Endothelial cell of umbilical vein (primary cell): ENCODE results near the gene RPP25L. TPM values are rescaled to one million over a fixed set of nuclear protein-coding genes. Genes with fewer than 3 reads are reported as not detected.

Source experiments
- BruUV-seq: library from RNA; stranded (reverse); fragments of 400-500 nt; replicated peaks from 2 replicates; lab custom pipeline; 2021; lab: Mats Ljungman, UMichigan
- CTCF ChIA-PET: fragments of 300-600, 350-600 bp; sonication (Branson Sonifier 250); formaldehyde crosslinking; loops from one replicate; lab custom pipeline; 2021; ENCODE audit warnings: antibody characterized with exemption, inconsistent platforms; lab: Charles Lee
- POLR2A ChIA-PET: fragments of 300-600, 350-600 bp; sonication (Branson Sonifier 250); formaldehyde crosslinking; loops from one replicate; lab custom pipeline; 2021; ENCODE audit warnings: antibody characterized with exemption, inconsistent platforms; lab: Charles Lee
- DNase-seq: peaks from one replicate; pipeline ENCODE4 v3.0.0-alpha.2; 2011; ENCODE audit warnings: low read depth, low spot score
- FAIRE-seq: peaks from 2 replicates; lab custom pipeline; 2011; peaks lifted over from hg19 to GRCh38; lab: Jason Lieb, UNC
- H2AFZ ChIP-seq: 2 replicates; pipeline ENCODE4 v1.6.0; 2012; ENCODE audit warnings: low read depth, low read length, control low read depth, inconsistent platforms
- H3K27ac ChIP-seq: 2 replicates; pipeline ENCODE4 v1.5.1; 2011; ENCODE audit warnings: low read depth, mild to moderate bottlenecking, control low read depth, low read length, moderate library complexity; ENCODE audit not compliant: insufficient read depth
- H3K27me3 ChIP-seq, 2 experiments: 2 replicates each; pipeline versions ENCODE4 v1.6.0 to v1.6.1; 2011; ENCODE audit warnings: low read length in 2 of 2, mixed read lengths in 1 of 2; ENCODE audit not compliant: control insufficient read depth in 2 of 2, insufficient read depth in 2 of 2
- H3K36me3 ChIP-seq, 2 experiments: 2 replicates in 1 of 2; 3 replicates in 1 of 2; pipeline ENCODE4 v1.5.1; 2011; ENCODE audit warnings: low read length in 2 of 2, mild to moderate bottlenecking in 1 of 2, moderate library complexity in 1 of 2; ENCODE audit not compliant: control insufficient read depth in 2 of 2, insufficient read depth in 2 of 2; ENCODE audit errors: extremely low read depth in 1 of 2
- H3K4me1 ChIP-seq: 3 replicates; pipeline ENCODE4 v1.5.1; 2011; ENCODE audit warnings: mild to moderate bottlenecking, low read length; ENCODE audit not compliant: control insufficient read depth, insufficient read depth; ENCODE audit errors: extremely low read depth
- H3K4me2 ChIP-seq: 2 replicates; pipeline ENCODE4 v1.6.1; 2011; ENCODE audit warnings: low read length, control low read depth, mixed read lengths; ENCODE audit not compliant: insufficient read depth
- H3K4me3 ChIP-seq, 3 experiments: fragments of 200-600 bp in 1 of 3; sonication (generic), shearing (Covaris generic) in 1 of 3; replicated peaks in 1 of 3; 2 replicates each; pipeline ENCODE4 v1.5.1; 2011 to 2016; ENCODE audit warnings: control low read depth in 3 of 3, low read length in 3 of 3, mild to moderate bottlenecking in 2 of 3, inconsistent platforms in 1 of 3, low read depth in 1 of 3, moderate library complexity in 1 of 3; ENCODE audit not compliant: insufficient read depth in 1 of 3
- H3K79me2 ChIP-seq: 2 replicates; pipeline ENCODE4 v1.6.0; 2012; ENCODE audit warnings: low read length, inconsistent platforms; ENCODE audit not compliant: control insufficient read depth, insufficient read depth
- H3K9ac ChIP-seq: replicated peaks from 2 replicates; pipeline ENCODE3; 2011; ENCODE audit warnings: low read length, control low read depth; ENCODE audit not compliant: insufficient read depth; ENCODE audit errors: extremely low read depth
- H3K9me1 ChIP-seq: replicated peaks from 3 replicates; pipeline ENCODE4 v1.6.0; 2011; ENCODE audit warnings: mild to moderate bottlenecking, low read length; ENCODE audit not compliant: control insufficient read depth, insufficient read depth; ENCODE audit errors: extremely low read depth
- H3K9me3 ChIP-seq: replicated peaks from 2 replicates; pipeline ENCODE4 v1.5.1; 2012; ENCODE audit warnings: low read length, inconsistent platforms; ENCODE audit not compliant: control insufficient read depth, insufficient read depth
- H4K20me1 ChIP-seq: replicated peaks from 2 replicates; pipeline ENCODE3; 2011; ENCODE audit warnings: mild to moderate bottlenecking, low read length; ENCODE audit not compliant: control insufficient read depth, insufficient read depth; ENCODE audit errors: extremely low read depth
- EZH2 ChIP-seq: IDR thresholded peaks from 2 replicates; pipeline ENCODE4 v1.6.1; 2012; ENCODE audit warnings: borderline replicate concordance, low read depth, mild to moderate bottlenecking, moderate library complexity, low read length, inconsistent platforms; ENCODE audit not compliant: severe bottlenecking
- FOS ChIP-seq: IDR thresholded peaks from 2 replicates; pipeline ENCODE4 v1.6.1; 2011; ENCODE audit warnings: mild to moderate bottlenecking, low read length, moderate library complexity, borderline replicate concordance; ENCODE audit not compliant: insufficient read depth
- GATA2 ChIP-seq: IDR thresholded peaks from 2 replicates; pipeline ENCODE4 v1.7.0; 2011; ENCODE audit warnings: low read depth, mild to moderate bottlenecking, moderate library complexity, mixed read lengths, low read length; ENCODE audit not compliant: insufficient read length, insufficient read depth
- JUN ChIP-seq: IDR thresholded peaks from 2 replicates; pipeline ENCODE4 v1.6.1; 2011; ENCODE audit warnings: borderline replicate concordance, low read depth; ENCODE audit not compliant: insufficient read length, insufficient read depth
- MYC ChIP-seq: IDR thresholded peaks from one replicate; pipeline ENCODE4 v1.6.1; 2011; ENCODE audit warnings: mild to moderate bottlenecking, low read depth, low read length
- POLR2A ChIP-seq: IDR thresholded peaks from 2 replicates; pipeline ENCODE4 v1.6.1; 2012; ENCODE audit warnings: low read depth, mild to moderate bottlenecking, control low read depth, low read length
- dilution Hi-C: fragments of 300-500 bp; cut with MboI; formaldehyde crosslinking; loops from one replicate; pipeline ENCODE4 v1.15.0; 2019; ENCODE audit warnings: low sequenced_read_pairs; ENCODE audit not compliant: extremely low pct_ligation_motif_present
- intact Hi-C: fragments of 100-400 bp; cut with micrococcal nuclease; formaldehyde crosslinking; loops from one replicate; pipeline ENCODE4 v1.10.0; 2022
- polyA plus RNA-seq, 4 experiments: library from polyadenylated mRNA; depleted of rRNA in 3 of 4; stranded (reverse) in 3 of 4; unstranded in 1 of 4; fragments of >200 nt; gene quantifications; 2 replicates each; pipeline versions ENCODE4 v1.2.1 to v1.2.3, GENCODE V29; 2011 to 2012; ENCODE audit warnings: missing spikeins in 1 of 4
- total RNA-seq: library from RNA; stranded (reverse); gene quantifications from 2 replicates; pipeline ENCODE4 v1.2.3, GENCODE V29; 2021

RPP25L gene
- total and polyA plus RNA-seq, 2 donors (not counting 3 experiments of a cell fraction or from before 2014, with no cell fraction given), result 15.7 to 41.0 TPM

DNA sequence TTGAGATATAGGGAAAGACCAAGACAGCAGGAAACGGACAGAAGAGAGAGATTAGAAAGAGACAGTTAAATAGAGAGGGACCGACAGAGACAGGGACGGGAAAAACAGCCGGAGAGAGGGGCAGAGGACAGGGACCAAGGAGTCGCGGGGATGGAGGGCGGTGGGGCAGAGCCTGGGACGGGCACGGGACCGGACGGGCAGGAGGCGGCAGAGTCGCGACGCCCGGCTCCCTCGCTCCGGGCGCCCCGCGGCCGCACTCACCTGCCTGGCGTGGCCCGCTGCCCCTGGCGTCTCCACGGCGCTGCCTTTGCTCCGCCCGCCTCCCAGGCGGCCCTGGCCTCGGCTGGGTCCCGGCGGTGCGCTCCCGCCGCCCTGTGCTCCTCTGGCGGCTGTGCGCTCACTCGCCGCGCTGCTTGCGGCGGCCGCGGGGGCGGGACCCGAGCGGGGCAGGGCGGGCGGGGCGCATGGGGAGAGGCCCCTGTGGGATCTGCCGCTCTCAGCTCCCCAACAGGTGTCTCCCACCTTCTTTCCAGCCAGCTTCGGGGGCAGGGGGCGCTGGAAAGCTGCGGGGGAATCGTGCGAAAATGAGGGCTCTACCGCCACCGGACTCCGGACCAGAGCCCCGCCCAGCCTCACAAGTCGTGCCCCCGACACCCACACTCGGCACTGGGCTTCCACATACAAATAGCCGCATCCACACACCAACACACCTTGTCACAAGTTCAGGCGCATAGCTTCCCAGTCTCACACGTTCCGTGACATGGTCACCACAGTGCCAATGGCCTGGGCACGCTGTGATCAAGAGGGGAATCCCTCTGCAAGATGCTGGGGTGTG lies 17.0 kb upstream of the RPP25L start, which contains the start of gene ARID3C:
ARID3C (minus strand) TSS at position 411 of the 835 bp plus-strand sequence. CDS start 1,052 bp downstream, outside the sequence.
- CTCF ChIA-PET, result interaction anchor here (1.2 kb wide), 1 partner anchor 17 kb away, joined by 5 read pairs; the partner anchor contains the start of gene RPP25L
- intact Hi-C loops, result no loop called here
- Histone ChIP-seq H3K9me1 (no peaks in the 10 kb centered on the region), H3K4me2 (peak within 1 kb of the TSS; percentile 32), H4K20me1 (no peaks in the 10 kb centered on the region), H3K27me3 (peaks cover 63 to 74% of the 10 kb centered on the region in 2 experiments), H3K9me3 (no peaks in the 10 kb centered on the region), H3K79me2 (no peaks in the 10 kb centered on the region), H3K36me3 (no peaks in the 10 kb centered on the region), H3K4me3 (peak within 1 kb of the TSS in 1 of 3 experiments; percentile 18), H3K27ac (no peak within 1 kb of the TSS), H2AFZ (peak within 1 kb of the TSS; percentile 18), H3K4me1 (peaks cover 7% of the 10 kb centered on the region), H3K9ac (no peak within 1 kb of the TSS)
- DNase-seq, result no peak
- dilution Hi-C loops, result no loop called here
- FAIRE-seq, result no peak
- POLR2A ChIA-PET, result no interaction called here
- no TSS peak for BruUV-seq
- TF ChIP-seq JUN (no peak), EZH2 (peak; percentile 98), MYC (no peak), FOS (no peak), POLR2A (no peak), GATA2 (no peak)
